Measurements from ENCODE around the gene PALS2.

The PALS2 gene

GRCh38 chr7:24591152-24591551, 17.9 kb downstream of the PALS2 start:
- TF ChIP-seq POLR2AphosphoS5 (IDR thresholded peaks at IDR 0.05; ENCODE audit: low read depth, low read length), result no peak
- no peak for TF ChIP-seq REST (IDR thresholded peaks at IDR 0.05; ENCODE audit: insufficient read depth in 1 of 2, low read depth in 2 of 2, low read length in 2 of 2)
- TF ChIP-seq SIN3A (IDR thresholded peaks at IDR 0.05; ENCODE audit: borderline replicate concordance, insufficient read depth, low read length), result no peak
- no peak for TF ChIP-seq TAF1 (IDR thresholded peaks at IDR 0.05; ENCODE audit: borderline replicate concordance, insufficient read depth, low read length)
- no peak for TF ChIP-seq FOXP2 (optimal IDR thresholded peaks at IDR 0.05; ENCODE audit: borderline replicate concordance, extremely low read depth, extremely low read length, insufficient read depth)

GRCh38 chr7:24595671-24596418, 22.6 kb downstream of the PALS2 start:
- TF ChIP-seq REST (IDR thresholded peaks at IDR 0.05; ENCODE audit: insufficient read depth in 1 of 2, low read depth in 2 of 2, low read length in 2 of 2) (no peak), TAF1 (IDR thresholded peaks at IDR 0.05; ENCODE audit: borderline replicate concordance, insufficient read depth, low read length) (no peak), POLR2AphosphoS5 (IDR thresholded peaks at IDR 0.05; ENCODE audit: low read depth, low read length) (no peak), FOXP2 (optimal IDR thresholded peaks at IDR 0.05; ENCODE audit: borderline replicate concordance, extremely low read depth, extremely low read length, insufficient read depth) (no peak), SIN3A (IDR thresholded peaks at IDR 0.05; ENCODE audit: borderline replicate concordance, insufficient read depth, low read length) (no peak)

GRCh38 chr7:24597014-24597413, 23.8 kb downstream of the PALS2 start:
- TF ChIP-seq REST (IDR thresholded peaks at IDR 0.05; ENCODE audit: insufficient read depth in 1 of 2, low read depth in 2 of 2, low read length in 2 of 2) (no peak), TAF1 (IDR thresholded peaks at IDR 0.05; ENCODE audit: borderline replicate concordance, insufficient read depth, low read length) (no peak), POLR2AphosphoS5 (IDR thresholded peaks at IDR 0.05; ENCODE audit: low read depth, low read length) (no peak)

- TF ChIP-seq TAF1 (IDR thresholded peaks at IDR 0.05; ENCODE audit: borderline replicate concordance, insufficient read depth, low read length), result no peak
- TF ChIP-seq FOXP2 (optimal IDR thresholded peaks at IDR 0.05; ENCODE audit: borderline replicate concordance, extremely low read depth, extremely low read length, insufficient read depth), result no peak
- no peak for TF ChIP-seq SIN3A (IDR thresholded peaks at IDR 0.05; ENCODE audit: borderline replicate concordance, insufficient read depth, low read length)
- no peak for TF ChIP-seq POLR2AphosphoS5 (IDR thresholded peaks at IDR 0.05; ENCODE audit: low read depth, low read length)
- no peak for TF ChIP-seq REST (IDR thresholded peaks at IDR 0.05; ENCODE audit: insufficient read depth in 1 of 2, low read depth in 2 of 2, low read length in 2 of 2)
Observed at GRCh38 chr7:24601600-24601999, 28.3 kb downstream of the PALS2 start.
